Right lobe of liver (tissue), 4 donors: ENCODE measurements around the gene BHMT2.

ENCODE experiments used
- POLR2A ChIP-seq: fragments of 450-650 bp; IDR thresholded peaks from one replicate; pipeline ENCODE4 v1.6.1; 2017; ENCODE audit warnings: antibody characterized with exemption, mild to moderate bottlenecking
- TF ChIP-seq, protein P1 (sequence below), 4 donors: fragments of 200-600 bp in 3 of 4; fragments of 450-650 bp in 1 of 4; IDR thresholded peaks; one replicate each; pipeline versions ENCODE4 v1.5.1 to v1.8.0; 2016 to 2022; ENCODE audit warnings: antibody characterized with exemption in 4 of 4, mild to moderate bottlenecking in 2 of 4
- donor health status: DM: no; HTN: no; CAD: no.
- donor health status: DM: no; HTN: no; CAD: no.
- donor health status: DM: no; HTN: yes; CAD: no.

DNA sequence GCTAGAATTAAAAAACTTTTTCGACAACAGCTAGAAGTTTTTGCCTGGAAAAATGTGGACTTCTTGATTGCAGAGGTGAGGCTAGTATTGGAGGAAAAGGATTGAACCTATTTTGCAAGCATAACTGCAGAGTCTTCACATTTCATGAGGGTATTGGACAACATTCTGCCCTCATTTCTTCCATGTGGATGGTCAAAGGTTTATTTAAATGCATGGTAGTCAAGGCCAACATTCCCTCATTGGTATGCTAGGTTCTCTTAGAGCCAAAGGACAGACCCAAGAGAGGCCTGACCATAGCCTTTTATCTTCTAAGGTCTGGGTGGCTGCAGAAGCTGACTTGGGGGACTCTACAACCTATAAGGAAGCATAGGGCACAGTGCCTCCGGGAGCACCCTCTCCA lies 11.2 kb downstream of the BHMT2 start:
- TF ChIP-seq, protein P1, sequence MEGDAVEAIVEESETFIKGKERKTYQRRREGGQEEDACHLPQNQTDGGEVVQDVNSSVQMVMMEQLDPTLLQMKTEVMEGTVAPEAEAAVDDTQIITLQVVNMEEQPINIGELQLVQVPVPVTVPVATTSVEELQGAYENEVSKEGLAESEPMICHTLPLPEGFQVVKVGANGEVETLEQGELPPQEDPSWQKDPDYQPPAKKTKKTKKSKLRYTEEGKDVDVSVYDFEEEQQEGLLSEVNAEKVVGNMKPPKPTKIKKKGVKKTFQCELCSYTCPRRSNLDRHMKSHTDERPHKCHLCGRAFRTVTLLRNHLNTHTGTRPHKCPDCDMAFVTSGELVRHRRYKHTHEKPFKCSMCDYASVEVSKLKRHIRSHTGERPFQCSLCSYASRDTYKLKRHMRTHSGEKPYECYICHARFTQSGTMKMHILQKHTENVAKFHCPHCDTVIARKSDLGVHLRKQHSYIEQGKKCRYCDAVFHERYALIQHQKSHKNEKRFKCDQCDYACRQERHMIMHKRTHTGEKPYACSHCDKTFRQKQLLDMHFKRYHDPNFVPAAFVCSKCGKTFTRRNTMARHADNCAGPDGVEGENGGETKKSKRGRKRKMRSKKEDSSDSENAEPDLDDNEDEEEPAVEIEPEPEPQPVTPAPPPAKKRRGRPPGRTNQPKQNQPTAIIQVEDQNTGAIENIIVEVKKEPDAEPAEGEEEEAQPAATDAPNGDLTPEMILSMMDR (IDR thresholded peaks at IDR 0.05) = no peak
- TF ChIP-seq POLR2A = no peak
